GM12872 (cell line): ENCODE data around the gene GSC.

Experiments
- TF ChIP-seq, protein P1 (sequence below): IDR thresholded peaks from 3 replicates; pipeline ENCODE4 v1.5.1; 2011; ENCODE audit warnings: low read depth, mild to moderate bottlenecking, low read length, moderate library complexity; ENCODE audit not compliant: insufficient read depth

Gene GSC

DNA sequence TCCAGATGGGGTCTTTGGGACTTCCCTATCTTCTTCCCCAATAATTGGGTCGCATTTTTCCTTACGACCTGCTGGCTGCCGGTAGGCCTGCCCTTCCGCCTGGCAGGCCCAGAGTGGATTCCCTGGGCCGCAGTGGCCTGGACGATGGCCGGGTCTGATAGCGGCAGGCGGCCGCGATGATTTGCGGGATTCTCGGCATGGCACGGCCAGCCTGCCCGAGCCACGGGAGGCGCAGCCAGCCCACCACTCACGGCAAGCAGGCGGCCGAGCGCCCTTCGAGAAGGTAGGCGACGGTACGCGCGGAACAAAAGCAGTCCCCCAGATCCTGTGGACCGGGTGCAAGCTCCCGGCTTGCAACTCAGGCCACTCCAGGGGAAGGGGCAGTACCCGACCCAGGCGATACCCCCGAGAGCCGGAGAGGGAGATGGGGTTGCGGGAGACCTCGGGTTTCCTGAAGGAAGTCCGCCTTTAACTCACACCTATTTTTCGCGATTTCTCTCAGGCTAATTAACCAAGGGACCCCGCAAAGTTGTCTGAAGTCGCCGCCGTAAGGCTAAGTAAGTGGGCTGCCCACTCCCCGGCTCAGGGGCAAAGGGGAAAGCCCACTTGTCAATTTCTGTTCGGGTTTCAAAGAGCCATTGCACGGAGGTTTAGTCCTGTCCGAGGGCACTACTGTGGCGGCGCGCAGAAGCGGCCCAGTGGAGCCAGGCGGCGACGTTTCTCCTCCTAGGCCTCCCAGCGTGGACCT, 1.4 kb upstream of the GSC start:
- TF ChIP-seq, protein P1, sequence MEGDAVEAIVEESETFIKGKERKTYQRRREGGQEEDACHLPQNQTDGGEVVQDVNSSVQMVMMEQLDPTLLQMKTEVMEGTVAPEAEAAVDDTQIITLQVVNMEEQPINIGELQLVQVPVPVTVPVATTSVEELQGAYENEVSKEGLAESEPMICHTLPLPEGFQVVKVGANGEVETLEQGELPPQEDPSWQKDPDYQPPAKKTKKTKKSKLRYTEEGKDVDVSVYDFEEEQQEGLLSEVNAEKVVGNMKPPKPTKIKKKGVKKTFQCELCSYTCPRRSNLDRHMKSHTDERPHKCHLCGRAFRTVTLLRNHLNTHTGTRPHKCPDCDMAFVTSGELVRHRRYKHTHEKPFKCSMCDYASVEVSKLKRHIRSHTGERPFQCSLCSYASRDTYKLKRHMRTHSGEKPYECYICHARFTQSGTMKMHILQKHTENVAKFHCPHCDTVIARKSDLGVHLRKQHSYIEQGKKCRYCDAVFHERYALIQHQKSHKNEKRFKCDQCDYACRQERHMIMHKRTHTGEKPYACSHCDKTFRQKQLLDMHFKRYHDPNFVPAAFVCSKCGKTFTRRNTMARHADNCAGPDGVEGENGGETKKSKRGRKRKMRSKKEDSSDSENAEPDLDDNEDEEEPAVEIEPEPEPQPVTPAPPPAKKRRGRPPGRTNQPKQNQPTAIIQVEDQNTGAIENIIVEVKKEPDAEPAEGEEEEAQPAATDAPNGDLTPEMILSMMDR: no peak

DNA sequence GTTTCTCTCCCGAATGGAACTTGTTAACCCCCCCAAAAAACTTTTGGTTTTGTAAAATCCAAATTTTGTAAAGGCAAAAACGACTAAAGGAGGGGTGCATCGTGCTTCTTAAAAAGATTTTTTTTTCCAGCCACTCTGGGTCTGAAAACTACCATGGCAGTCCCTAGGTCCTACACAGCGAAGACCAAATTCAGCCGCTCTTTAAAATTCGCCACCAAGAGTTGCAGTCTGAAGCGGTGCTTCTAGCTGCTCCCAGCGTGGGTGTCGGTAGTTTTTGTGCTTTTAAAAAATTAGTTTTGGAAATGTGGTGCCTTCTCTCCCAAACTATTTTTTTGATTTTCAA, 873 bp upstream of the GSC start:
- TF ChIP-seq, protein P1: no peak

DNA sequence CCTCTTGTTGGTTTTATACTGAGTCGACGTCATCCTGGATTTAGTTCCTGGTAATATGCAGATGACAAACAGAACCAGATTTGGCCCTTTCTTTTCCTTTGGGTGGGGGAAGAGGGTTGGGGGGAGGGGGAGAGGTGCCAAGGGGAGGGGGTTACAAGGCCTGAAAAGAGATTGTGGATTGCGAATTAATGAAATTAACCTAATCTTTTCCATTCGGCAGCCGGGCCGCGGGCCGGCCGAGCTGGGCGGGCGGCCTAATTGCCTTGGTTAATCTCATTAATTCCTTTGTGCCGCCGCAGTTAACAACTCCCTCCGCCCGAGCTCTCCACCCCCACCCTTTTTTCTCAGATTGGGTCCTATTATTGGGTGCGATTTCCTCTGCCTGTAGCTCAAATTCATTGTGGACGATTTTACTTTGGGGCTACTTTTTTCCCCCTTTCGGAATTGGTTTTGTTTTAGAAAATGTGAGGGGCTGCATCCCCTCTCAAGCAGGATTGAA, 387 bp upstream of the GSC start:
- TF ChIP-seq, protein P1: no peak

DNA sequence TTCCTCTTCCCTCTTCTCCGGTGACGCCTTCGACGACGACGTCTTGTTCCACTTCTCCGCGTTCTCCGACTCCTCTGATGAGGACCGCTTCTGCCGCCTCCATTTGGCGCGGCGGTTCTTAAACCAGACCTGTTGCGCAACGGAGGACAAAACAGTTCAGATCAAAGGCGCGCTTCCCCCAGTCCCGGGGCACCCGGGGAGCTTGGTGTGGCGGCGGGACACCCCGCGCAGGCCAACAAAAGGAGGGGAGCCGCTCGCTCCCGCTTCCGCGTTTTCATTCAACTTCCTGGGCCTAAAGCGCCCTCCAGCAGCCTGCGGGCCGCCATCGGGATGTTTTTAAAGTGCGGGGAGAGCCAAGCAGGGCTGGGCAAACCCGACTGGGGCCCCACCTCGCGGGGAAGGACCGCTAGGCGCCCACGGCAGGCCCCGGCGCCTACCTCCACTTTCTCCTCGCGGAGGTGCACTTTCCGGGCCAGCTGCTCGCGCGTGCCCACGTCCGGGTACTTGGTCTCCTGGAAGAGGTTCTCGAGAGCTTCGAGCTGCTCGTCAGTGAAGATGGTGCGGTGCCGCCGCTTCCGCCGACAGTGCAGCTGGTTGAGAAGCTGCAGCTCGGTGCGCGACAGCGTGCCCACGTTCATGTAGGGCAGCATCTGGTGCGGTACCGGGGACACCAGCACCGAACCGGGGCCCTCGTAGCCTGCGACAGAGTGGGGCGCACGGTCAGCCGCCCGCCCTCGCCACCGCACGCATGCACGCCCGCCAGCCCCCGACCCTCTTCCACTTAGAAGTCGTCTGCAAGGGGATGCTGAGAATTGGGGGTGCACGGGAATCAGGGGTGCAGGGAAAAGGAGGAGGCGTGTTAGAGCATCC, 1.2 kb downstream of the GSC start:
- TF ChIP-seq, protein P1: no peak

DNA sequence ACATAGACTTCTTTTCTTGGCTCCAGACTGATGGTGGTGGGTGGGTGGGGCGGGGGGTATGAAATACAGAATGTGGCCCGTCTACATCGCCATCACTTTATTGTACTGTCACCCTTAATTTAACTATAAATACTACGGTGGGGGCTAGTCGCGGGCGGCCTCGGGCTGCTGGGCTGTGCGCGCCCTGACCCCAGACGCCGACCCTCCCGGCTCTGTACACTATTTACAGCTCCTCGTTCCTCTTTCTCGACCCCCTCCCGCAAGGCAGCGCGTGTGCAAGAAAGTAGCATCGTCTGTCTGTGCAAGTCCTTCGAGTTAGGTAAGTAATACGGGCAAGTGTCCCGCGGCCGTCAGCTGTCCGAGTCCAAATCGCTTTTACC, 1.8 kb downstream of the GSC start:
- TF ChIP-seq, protein P1: no peak

DNA sequence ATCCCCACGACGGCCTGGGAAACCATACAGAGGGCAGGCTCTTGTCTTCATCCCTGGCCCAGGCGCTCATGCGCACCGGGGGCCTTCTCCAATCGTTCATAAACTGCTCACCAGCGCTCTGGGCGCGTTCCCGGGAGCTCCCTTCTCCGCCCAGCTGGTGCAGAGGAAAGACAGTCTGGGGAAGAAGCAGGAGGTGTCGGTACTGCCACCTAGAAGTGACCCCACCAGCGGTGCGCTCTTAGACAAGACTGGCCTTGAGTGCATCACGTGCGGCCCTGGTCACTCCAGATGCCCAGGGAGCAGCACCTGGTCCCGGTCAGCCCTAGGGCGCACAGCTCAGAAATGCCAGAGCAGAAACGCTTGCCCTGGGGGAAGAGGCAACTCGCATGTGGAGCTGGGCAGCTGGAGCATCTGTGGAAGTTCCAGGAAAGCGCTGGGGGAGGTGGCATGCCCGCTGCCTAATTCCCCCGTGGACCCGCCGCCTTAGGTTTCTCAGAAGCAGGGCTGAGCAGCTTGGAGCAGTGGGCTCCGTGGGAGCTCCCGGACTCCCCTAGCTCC, 2.5 kb downstream of the GSC start:
- TF ChIP-seq, protein P1: no peak

DNA sequence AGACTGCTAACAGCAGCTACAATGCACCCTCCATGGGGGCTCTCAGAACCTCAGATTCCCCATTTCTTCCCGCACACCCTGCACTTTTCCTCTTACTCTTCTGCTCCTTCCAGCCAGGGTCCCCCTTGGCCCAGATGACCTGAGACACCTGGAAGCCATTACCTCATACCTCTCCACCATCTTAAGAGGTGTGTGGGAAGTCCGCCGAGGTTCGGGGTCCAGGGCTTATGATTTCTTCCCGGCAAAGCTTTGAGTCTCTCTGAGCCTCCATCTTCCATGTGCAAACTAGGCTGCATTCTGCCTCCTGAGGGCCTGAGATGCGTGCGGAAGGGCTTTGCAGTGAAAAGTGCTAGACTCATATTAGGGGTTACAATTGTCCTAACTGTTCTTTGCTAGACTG, 5.3 kb downstream of the GSC start:
- TF ChIP-seq, protein P1: no peak
